Neuron (in vitro differentiated cells): ENCODE data around the gene GRID2.
"Not testable (repeated sequence)": the region's sequence is repeated elsewhere in the genome, so short reads cannot be mapped to it uniquely, and the experiment has no call there.

ENCODE experiments used
- H2AFZ ChIP-seq: one replicate; pipeline ENCODE4 v1.6.1; 2013; ENCODE audit warnings: low read depth, mild to moderate bottlenecking, inconsistent platforms, low read length, moderate library complexity
- H3K27me3 ChIP-seq: one replicate; pipeline ENCODE4 v1.6.1; 2013; ENCODE audit warnings: low read length; ENCODE audit not compliant: insufficient read depth
- H3K36me3 ChIP-seq: one replicate; pipeline ENCODE4 v1.6.1; 2013; ENCODE audit warnings: low read length; ENCODE audit not compliant: insufficient read depth
- H3K4me1 ChIP-seq: one replicate; pipeline ENCODE4 v1.6.1; 2013; ENCODE audit warnings: low read length; ENCODE audit not compliant: insufficient read depth
- H3K4me3 ChIP-seq: 2 replicates; pipeline ENCODE4 v1.5.1; 2013; ENCODE audit warnings: mild to moderate bottlenecking, low read length, moderate library complexity
- H3K9me3 ChIP-seq: one replicate; pipeline ENCODE4 v1.6.1; 2013; ENCODE audit warnings: low read length

GRID2 gene

GRCh38 chr4:92403525-92403924, 99.8 kb downstream of the GRID2 start:
- H3K27me3 ChIP-seq, H3K36me3 ChIP-seq, H3K4me1 ChIP-seq, H3K9me3 ChIP-seq, H3K4me3 ChIP-seq, H2AFZ ChIP-seq: not testable (repeated sequence)

- Histone ChIP-seq H3K4me3 (no peak overlapping the region), H3K4me1 (no peaks in the 10 kb centered on the region), H2AFZ (no peak overlapping the region), H3K27me3 (no peaks in the 10 kb centered on the region), H3K9me3 (no peaks in the 10 kb centered on the region), H3K36me3 (no peaks in the 10 kb centered on the region)
Measured at GRCh38 chr4:92406488-92406887, 102.7 kb downstream of the GRID2 start.

GRCh38 chr4:92421920-92422319, 118.2 kb downstream of the GRID2 start:
- Histone ChIP-seq H3K36me3 (no peaks in the 10 kb centered on the region), H2AFZ (no peak overlapping the region), H3K27me3 (no peaks in the 10 kb centered on the region), H3K4me3 (no peak overlapping the region), H3K4me1 (no peaks in the 10 kb centered on the region), H3K9me3 (no peaks in the 10 kb centered on the region)

GRCh38 chr4:92433272-92433758, 129.5 kb downstream of the GRID2 start:
- no peaks in the 10 kb centered on the region for H3K4me1 ChIP-seq
- no peaks in the 10 kb centered on the region for H3K36me3 ChIP-seq
- no peaks in the 10 kb centered on the region for H3K9me3 ChIP-seq
- H2AFZ ChIP-seq: no peak overlapping the region
- no peak overlapping the region for H3K4me3 ChIP-seq
- no peaks in the 10 kb centered on the region for H3K27me3 ChIP-seq

- H3K4me1 ChIP-seq, H3K36me3 ChIP-seq, H3K4me3 ChIP-seq, H3K27me3 ChIP-seq, H3K9me3 ChIP-seq, H2AFZ ChIP-seq: not testable (repeated sequence)
Measured at GRCh38 chr4:92438722-92439121, 135.0 kb downstream of the GRID2 start.

GRCh38 chr4:92442131-92442530, 138.4 kb downstream of the GRID2 start:
- H3K4me1 ChIP-seq, H3K27me3 ChIP-seq, H3K36me3 ChIP-seq, H2AFZ ChIP-seq, H3K4me3 ChIP-seq, H3K9me3 ChIP-seq: not testable (repeated sequence)

GRCh38 chr4:92444143-92444843, 140.5 kb downstream of the GRID2 start:
- H3K27me3 ChIP-seq, H3K4me3 ChIP-seq: not testable (repeated sequence)

GRCh38 chr4:92445127-92445526, 141.4 kb downstream of the GRID2 start:
- Histone ChIP-seq H3K4me1 (no peaks in the 10 kb centered on the region), H3K9me3 (no peaks in the 10 kb centered on the region), H3K4me3 (no peak overlapping the region)

More at GRCh38 chr4:92444143-92444843, 140.5 kb downstream of the GRID2 start:
- H2AFZ ChIP-seq, H3K36me3 ChIP-seq, H3K9me3 ChIP-seq, H3K4me1 ChIP-seq: not testable (repeated sequence)

GRCh38 chr4:92447255-92447905, 143.6 kb downstream of the GRID2 start:
- H3K4me3 ChIP-seq: no peak overlapping the region
- no peaks in the 10 kb centered on the region for H3K27me3 ChIP-seq
- H3K4me1 ChIP-seq: no peaks in the 10 kb centered on the region
- H2AFZ ChIP-seq: no peak overlapping the region
- no peaks in the 10 kb centered on the region for H3K36me3 ChIP-seq
- no peaks in the 10 kb centered on the region for H3K9me3 ChIP-seq

More at GRCh38 chr4:92445127-92445526, 141.4 kb downstream of the GRID2 start:
- H3K36me3 ChIP-seq: no peaks in the 10 kb centered on the region
- H2AFZ ChIP-seq: no peak overlapping the region
- no peaks in the 10 kb centered on the region for H3K27me3 ChIP-seq

- H3K36me3 ChIP-seq, H3K4me3 ChIP-seq, H3K9me3 ChIP-seq, H3K27me3 ChIP-seq, H3K4me1 ChIP-seq, H2AFZ ChIP-seq: not testable (repeated sequence)
Measured at GRCh38 chr4:92448176-92448575, 144.4 kb downstream of the GRID2 start.

GRCh38 chr4:92450694-92451093, 146.9 kb downstream of the GRID2 start:
- Histone ChIP-seq H3K9me3 (no peaks in the 10 kb centered on the region), H3K36me3 (no peaks in the 10 kb centered on the region), H3K27me3 (no peaks in the 10 kb centered on the region), H3K4me1 (no peaks in the 10 kb centered on the region), H2AFZ (no peak overlapping the region), H3K4me3 (no peak overlapping the region)

GRCh38 chr4:92451782-92452181, 148.0 kb downstream of the GRID2 start:
- H3K9me3 ChIP-seq: no peaks in the 10 kb centered on the region
- H3K36me3 ChIP-seq: no peaks in the 10 kb centered on the region
- H2AFZ ChIP-seq: no peak overlapping the region
- no peaks in the 10 kb centered on the region for H3K4me1 ChIP-seq
- no peaks in the 10 kb centered on the region for H3K27me3 ChIP-seq
- no peak overlapping the region for H3K4me3 ChIP-seq

GRCh38 chr4:92452383-92452782, 148.6 kb downstream of the GRID2 start:
- not testable (repeated sequence) for H3K4me3 ChIP-seq, H3K36me3 ChIP-seq, H3K9me3 ChIP-seq, H3K4me1 ChIP-seq, H2AFZ ChIP-seq, H3K27me3 ChIP-seq
